SW480 (cell line): ENCODE data around the gene CEP192.
"Not testable (repeated sequence)": the region's sequence is repeated elsewhere in the genome, so short reads cannot be mapped to it uniquely, and the experiment has no call there.

Experiments
- DNase-seq: peaks from one replicate; pipeline ENCODE4 v3.0.0-alpha.2; 2016; ENCODE audit warnings: low spot score

The CEP192 gene, protein sequence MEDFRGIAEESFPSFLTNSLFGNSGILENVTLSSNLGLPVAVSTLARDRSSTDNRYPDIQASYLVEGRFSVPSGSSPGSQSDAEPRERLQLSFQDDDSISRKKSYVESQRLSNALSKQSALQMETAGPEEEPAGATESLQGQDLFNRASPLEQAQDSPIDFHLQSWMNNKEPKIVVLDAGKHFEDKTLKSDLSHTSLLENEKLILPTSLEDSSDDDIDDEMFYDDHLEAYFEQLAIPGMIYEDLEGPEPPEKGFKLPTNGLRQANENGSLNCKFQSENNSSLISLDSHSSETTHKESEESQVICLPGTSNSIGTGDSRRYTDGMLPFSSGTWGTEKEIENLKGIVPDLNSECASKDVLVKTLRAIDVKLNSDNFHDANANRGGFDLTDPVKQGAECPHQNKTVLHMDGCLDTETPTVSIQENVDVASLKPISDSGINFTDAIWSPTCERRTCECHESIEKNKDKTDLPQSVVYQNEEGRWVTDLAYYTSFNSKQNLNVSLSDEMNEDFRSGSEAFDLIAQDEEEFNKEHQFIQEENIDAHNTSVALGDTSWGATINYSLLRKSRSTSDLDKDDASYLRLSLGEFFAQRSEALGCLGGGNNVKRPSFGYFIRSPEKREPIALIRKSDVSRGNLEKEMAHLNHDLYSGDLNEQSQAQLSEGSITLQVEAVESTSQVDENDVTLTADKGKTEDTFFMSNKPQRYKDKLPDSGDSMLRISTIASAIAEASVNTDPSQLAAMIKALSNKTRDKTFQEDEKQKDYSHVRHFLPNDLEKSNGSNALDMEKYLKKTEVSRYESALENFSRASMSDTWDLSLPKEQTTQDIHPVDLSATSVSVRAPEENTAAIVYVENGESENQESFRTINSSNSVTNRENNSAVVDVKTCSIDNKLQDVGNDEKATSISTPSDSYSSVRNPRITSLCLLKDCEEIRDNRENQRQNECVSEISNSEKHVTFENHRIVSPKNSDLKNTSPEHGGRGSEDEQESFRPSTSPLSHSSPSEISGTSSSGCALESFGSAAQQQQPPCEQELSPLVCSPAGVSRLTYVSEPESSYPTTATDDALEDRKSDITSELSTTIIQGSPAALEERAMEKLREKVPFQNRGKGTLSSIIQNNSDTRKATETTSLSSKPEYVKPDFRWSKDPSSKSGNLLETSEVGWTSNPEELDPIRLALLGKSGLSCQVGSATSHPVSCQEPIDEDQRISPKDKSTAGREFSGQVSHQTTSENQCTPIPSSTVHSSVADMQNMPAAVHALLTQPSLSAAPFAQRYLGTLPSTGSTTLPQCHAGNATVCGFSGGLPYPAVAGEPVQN (N-terminal part only)

DNA sequence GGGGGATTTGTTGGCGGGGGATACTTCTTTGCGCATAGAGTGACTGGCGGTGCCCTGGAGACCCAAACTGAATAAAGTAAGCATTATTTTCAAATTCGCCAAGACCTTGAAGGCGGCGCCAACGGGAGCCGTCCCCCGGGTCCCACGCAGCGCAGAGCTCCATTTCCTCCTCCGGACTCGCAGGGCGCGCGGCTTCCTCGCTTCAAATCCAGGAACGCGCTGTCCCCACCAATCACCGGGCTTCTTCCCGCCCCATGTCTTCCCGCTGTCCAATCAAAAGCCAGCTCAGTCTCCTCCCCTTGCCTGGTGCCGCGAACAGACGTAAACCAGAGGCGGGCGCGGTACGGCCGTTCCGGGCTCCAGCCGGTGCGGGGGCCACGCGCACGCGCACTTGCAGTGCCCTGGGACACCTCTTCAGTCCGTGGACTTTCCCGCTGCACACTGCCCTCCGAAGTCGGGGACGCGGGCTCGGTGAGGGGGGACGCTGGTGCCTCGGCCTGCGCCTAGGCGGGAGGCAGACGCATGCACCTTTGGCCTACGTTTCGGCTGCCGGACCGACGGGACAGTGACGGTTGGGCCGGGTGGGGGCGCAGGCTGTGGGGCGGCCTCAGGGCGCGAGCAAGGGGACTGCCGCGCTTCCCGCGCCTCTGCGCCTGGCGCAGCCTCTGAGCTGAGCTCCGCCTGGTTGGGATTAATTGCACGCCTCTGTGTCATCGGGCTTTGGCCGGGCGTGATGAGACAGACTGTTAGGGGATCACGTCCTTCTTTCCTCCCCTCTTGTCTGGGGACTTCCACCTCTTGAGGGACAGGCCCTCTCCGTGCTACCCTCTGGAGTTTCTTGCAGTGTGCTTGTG lies at the start of gene CEP192:
CEP192 (plus strand) TSS at position 396 of the 854 bp plus-strand sequence. CDS start 8,063 bp downstream, outside the sequence.
- DNase-seq = peak; percentile 98

DNA sequence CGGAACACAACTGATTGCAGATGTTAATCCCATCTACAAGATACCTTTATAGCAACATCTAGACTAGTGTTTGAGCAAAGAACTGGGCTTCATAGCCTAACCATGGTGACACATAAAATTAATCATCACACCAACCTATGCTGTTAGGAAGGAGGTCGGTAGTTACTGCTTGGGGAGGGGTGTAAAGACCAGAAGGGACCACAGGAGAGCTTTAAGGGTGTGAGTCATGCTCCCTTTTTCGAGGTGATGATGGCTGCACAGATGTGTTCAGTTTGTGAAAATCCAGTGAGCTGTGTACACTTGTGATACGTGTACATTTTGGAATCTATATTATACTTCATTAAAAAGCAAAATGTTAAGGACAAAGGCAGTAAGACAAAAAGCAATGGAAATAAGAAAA lies 47.9 kb upstream of the CEP192 start:
- no peak for DNase-seq

DNA sequence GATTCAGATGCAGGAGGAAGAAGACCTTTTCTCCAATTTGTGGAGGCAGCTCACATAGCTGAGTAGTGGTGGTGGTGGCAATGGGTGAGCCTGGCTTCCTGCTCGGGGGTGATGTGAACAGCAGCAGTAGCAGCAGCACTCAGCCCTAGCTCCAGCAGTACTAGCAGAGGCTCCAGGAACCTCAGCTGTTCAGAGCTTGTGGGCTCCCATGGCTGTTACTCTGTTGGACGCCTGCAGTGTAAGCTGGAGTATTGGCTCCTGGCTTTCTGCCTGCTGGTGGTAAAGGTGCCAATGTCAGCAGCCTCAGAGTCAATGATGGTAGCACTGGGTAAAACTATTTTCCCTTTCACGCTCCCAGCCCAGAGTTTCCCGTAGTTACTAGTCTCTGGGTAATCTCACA lies 46.5 kb upstream of the CEP192 start:
- no peak for DNase-seq

DNA sequence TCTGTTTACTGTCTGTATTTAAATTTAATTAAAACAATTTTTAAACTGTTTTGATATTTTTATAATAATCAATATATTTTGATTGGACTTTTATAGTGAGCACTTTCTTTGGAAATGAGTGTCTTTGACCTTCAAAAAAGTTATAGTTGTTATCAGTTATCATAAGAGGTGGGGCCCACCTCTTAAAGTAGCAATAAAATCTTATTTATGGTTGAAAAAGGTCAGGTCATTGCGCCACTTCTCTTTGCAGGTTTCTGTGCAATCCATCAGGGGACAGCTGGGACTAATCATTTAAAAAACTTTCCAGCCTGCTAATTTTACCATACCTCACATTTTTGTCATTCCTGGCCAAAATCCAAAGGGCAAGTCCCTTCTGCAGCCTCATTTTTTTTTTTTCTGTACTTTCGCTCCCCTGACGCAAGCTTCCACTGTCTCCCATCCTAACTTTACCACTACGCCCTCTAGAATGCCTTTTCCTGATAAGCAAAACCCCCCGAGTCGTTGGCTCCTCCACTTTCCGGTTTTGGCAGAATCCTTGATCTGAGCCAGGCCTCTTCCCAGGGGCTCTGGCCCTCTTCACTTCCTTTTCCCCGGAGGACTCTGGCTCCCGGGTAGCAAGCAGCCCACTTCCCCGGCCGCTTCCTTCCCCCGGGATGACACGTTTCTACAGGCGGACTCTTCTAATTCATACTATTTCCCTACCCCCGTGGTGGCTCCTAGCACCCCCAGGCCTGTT lies 44.4 kb upstream of the CEP192 start:
- peak; percentile 57 for DNase-seq

DNA sequence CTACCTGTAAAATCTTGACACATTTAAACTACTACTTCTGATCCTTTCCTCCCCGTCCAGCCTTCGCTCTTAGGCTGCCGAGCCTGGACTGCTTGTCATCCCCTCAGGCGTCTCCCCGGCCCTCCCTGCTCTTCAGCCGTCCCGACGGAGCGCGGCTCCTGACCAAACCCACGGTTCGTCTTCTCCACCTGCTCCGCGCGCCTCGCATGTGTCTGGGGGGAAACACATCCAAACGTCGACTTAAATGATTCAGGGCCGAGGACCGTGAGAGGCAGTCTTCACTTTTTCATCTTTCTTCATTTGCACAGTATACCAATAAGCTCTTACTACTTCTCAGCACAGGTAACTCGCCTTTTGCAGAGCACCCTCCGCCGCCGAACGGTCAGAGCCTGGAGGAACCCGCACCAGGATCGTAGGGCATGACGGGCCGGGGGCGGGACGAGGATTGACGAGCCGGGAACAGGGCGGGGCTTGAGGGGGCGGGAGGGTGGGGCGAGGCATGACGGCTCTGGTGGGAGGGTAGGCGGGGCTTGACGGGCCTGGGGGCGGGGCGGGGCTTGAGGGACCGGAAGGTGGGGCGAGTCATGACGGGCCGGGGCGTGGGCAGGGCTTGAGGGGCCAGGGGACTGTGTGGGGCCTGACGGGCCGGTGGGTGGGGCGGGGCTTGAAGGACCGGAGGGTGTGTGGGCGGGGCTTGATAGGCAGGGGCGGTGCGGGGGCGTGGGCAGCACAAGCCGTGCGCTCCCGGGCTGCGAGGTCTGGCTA lies 43.7 kb upstream of the CEP192 start, which contains the start of gene SEH1L:
SEH1L (plus strand) TSS at position 727 of the 765 bp plus-strand sequence. CDS start 111 bp downstream, outside the sequence.
- peak; percentile 95 for DNase-seq

DNA sequence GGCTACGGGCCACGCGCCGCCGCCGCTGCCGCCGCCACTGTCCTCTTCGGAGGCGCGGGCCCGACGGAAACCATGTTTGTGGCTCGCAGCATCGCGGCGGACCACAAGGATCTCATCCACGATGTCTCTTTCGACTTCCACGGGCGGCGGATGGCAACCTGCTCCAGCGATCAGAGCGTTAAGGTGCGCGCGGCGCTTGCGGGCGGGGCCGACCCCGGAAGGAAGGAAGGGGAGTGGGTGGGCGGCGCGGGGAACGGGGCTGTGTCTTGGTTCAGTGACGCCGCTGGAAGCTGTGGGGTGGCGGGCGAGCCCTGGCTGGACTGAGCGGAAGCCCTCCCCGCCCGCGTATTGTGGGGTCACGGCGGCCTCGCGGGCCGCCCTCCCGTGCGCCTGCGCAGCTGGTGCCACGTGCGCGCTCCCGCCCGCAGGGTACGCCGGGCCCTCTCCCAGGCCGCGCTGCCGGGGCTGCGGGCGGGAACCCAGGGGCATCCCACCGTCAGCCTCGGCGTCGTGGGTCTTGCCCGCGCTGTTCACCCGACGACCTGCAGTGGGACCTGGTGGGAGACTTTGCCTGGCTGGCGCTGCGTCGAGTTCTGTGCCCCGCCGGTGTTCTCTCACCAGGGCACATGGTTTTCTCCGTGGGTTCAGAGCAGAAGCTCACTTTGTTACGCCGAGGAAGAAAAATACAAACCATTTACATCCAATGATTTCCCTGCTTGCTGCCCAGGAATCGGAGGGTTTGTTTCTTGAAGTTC lies 42.9 kb upstream of the CEP192 start:
- DNase-seq = peak; percentile 91

DNA sequence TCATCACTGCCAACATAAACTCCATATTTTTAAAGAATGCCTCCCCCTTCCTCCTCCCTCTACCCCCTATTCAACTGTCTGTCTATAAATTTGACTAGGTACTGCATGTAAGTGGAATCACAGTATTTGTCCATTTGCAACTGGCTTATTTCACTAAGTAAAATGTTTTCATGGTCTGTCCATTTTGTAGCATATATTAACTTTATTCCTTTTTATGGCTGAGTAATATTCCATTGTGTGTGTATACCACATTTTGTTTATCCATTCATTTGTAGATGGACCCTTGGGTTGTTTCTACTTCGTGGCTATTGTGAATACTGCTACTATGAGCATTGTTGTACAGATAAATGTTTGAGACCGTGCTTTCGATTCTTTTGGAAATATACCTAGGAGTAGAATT lies 32.7 kb upstream of the CEP192 start:
- DNase-seq = no peak

DNA sequence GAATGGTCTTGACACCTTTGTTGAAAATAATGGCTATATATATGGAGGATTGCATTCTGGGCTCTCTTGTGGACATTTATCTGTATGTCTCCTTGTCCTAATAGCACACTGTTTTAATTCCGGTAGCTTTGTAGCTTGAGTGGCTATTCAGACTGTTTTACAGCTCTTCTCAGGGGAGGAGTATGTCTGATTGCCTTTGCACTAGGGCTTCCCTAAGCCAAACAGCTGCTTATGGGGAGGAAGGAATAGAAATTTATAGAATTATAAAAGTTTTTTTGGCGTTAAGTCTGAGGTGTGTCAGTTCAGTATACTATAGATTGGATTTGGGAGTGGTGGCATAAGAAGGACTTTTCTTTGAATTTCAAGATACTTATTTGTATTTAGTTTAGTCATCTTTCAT lies 30.8 kb upstream of the CEP192 start:
- DNase-seq = no peak

DNA sequence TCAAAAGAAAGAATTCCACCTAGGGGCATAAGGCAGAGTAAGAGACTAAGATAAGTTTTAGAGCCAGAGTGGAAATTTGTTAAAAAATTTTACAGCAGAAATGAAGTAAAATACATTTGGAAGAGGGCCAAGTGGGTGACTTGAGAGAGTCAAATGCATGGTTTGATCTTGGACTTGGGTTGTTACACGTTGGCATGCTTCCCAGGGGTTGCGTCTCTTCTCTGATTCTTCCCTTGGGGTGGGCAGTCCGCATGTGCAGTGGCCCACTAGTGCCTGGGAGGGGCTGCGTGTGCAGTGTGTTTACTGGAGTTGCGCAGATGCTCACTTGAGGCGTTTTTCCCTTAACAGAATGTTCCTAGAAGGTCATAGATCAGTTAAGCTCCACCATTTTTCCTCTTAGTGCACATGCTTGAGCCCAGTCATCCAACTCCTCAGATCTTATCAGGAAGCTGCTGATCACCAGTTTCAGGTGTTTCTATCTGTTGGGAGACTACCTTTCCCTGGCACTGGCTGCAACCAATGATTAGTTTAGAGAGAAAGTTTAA lies 30.2 kb upstream of the CEP192 start:
- DNase-seq = no peak

DNA sequence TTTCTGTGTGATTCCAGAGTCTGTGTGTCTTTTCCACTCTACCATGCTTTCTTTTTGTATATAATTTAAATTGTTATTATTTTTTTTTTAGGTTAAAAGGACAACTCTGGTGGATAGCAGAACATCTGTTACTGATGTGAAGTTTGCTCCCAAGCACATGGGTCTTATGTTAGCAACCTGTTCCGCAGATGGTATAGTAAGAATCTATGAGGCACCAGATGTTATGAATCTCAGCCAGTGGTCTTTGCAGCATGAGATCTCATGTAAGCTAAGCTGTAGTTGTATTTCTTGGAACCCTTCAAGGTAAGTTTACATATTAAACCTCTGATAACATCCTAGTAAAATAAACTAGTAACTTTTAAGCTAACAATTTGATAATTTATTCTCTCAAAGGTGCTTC lies 28.1 kb upstream of the CEP192 start:
- DNase-seq = no peak

DNA sequence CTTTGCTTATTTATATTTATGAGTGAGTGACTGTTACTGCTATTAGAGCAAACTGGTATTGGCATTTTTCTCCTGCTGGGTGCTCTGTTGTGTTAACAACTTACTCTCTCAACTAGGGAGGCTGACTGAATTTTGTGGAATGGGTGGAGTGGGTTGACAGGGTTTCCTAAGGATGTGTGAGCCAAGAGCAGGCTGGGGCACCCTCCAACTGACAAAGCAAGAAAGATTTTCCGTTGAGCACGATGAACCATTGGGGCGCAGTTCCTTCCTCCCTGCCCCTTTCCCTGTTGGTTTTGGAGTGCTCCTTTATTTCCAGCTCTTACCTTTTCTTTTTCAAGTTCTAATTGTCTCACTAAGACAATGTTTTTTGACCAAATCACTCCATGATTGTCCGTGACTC lies 23.0 kb upstream of the CEP192 start:
- no peak for DNase-seq

DNA sequence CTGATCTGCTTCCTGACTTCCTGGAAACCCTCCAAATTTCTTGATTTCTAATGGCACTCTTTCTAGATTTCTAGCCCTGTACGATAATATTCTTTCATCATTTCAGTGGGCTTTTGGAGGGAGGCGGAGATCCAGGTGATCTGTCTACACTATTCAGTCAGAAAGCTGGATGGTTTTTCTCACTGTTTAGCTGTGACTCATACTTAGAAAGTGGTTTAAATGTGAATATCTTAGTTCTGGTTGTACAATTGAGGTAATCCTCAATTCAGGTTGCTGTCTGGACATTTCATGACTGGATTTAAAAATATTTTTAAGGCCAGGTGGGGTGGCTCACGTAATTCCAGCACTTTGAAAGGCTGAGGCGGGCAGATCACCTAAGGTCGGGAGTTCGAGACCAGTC lies 22.5 kb upstream of the CEP192 start:
- DNase-seq = no peak

DNA sequence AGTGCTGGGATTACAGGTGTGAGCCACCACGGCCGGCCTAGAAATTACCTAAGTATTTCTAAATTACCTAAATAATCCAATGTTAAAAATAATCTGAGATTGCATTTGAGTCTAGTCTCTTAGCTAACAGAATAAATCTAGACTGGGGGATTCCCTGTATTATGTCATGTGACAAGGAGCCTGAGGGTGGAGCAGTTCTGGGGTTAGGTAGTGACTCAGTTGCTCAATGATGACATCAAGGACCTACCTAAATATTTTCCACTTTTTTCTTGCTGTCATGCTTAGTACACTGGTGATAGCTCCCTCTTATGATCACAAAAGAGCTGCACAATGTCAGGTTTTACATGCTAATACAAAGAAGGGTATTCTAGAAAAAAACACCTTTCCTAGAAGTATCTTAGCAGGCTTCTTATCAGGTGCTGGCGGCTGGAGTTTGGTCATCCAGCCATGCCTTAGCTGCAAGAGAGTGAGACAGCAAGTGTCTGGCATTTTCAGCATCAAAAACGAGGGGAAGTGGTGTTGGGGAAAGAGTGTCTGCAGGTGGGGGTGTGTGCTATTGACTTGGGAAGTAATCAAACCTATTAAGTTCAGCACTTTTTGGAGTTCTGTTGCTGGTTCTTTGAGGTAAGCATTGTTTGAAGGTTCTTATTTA lies 17.5 kb upstream of the CEP192 start:
- DNase-seq = no peak

DNA sequence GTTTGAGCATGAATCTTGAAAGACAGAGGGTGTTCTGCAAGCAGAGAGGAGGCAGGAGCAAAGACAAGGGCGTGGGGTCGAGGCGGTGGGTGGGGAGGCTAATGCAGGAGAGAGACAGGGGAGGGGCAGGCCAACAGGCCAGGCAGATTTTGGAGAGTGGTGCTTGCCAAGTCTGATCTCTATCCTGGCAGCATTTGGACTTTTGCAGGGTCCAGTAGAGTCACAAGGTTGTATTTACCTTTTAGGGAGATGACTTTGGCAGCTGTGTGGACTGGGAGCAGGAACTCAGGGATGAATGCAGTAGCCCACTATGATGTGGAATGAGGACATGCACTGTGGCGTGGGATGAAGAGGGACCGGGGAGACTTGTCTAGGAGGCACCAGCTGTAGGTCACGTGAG lies 15.7 kb upstream of the CEP192 start:
- no peak for DNase-seq

DNA sequence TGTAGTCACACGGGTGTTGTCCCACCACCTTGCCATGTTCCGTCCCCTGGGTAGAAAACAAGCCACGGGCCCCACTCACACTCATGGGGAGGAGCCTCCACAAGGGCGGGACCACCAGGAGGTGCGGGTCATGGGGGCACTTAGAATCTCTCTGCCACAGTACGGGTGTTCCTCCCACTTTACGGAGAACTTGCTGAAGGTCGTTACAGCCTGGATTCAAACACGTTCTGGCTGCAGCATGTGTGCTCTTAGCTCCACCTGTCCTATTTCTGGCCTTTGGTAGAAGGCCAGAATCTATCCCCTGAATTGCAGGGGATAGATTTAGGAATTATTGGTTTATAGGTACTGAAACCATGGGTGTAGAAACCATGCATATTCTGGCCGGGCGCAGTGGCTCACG lies 14.9 kb upstream of the CEP192 start:
- DNase-seq = no peak

DNA sequence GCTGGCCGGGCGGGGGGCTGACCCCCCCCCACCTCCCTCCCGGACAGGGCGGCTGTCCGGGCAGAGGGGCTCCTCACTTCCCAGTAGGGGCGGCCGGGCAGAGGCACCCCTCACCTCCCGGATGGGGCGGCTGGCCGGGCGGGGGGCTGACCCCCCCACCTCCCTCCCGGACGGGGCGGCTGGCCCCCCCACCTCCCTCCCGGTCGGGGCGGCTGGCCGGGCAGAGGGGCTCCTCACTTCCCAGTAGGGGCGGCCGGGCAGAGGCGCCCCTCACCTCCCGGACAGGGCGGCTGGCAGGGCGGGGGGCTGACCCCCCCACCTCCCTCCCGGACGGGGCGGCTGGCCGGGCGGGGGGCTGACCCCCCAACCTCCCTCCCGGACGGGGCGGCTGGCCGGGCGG lies 11.1 kb upstream of the CEP192 start:
- not testable (repeated sequence) for DNase-seq

DNA sequence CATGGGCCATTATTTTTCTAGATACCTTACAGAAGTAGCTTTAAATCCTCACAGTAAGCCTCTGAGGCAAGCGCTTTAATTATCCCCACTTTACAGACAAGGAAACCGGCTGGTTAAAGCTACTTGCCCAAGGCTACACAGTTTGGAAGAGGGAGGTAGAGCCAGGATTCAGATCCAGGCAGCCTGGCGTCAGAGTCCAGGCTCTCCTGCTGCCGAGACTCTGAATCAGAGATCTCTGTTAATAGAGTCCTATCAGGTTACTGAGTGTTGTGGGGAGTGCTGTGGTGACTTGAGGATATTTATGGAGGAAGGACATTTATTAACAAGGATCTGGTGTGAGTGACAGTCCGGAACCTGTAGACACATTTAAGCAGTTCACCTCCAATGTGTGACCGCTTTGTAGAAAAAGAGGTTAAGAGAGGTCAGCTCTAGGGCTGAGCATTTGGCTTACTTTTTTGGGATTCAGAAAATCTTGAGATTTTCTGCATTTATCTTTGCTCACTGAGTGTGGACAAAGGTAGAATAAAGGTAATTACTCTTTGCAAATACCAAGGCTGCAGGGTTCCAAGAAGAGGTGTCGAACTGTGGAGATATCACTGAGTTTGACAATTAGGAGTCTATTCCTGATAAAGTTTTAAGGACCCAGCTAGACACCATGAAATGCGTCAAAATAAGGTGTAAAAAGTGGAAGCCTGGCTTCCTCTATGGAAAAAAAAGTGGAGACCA lies 1.6 kb upstream of the CEP192 start:
- DNase-seq = no peak

DNA sequence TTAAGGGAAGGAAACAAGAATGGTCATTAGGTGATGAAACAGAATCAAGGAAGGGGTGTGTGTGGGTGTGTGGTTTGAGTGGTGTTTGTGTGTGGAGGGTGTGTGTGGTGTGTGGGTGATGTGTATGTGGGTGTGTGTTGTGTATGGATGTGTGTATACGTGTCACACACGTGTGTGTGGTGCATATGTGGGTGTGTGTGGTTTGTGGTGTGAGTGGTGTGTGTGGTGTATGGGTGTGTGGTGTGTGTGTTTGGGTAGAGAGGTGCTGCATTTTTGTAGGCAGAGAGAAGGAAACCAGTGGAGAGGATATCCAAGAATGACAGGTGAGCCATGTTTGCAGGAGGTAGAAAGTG lies 1.1 kb upstream of the CEP192 start:
- DNase-seq = peak; percentile 18
